ENCODE measurements around the gene ZCCHC7.
"Not testable (repeated sequence)": the region's sequence is repeated elsewhere in the genome, so short reads cannot be mapped to it uniquely, and the experiment has no call there.

- TF ChIP-seq, protein P1, sequence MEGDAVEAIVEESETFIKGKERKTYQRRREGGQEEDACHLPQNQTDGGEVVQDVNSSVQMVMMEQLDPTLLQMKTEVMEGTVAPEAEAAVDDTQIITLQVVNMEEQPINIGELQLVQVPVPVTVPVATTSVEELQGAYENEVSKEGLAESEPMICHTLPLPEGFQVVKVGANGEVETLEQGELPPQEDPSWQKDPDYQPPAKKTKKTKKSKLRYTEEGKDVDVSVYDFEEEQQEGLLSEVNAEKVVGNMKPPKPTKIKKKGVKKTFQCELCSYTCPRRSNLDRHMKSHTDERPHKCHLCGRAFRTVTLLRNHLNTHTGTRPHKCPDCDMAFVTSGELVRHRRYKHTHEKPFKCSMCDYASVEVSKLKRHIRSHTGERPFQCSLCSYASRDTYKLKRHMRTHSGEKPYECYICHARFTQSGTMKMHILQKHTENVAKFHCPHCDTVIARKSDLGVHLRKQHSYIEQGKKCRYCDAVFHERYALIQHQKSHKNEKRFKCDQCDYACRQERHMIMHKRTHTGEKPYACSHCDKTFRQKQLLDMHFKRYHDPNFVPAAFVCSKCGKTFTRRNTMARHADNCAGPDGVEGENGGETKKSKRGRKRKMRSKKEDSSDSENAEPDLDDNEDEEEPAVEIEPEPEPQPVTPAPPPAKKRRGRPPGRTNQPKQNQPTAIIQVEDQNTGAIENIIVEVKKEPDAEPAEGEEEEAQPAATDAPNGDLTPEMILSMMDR (IDR thresholded peaks at IDR 0.05; ENCODE audit: insufficient read depth, low read depth, low read length): not testable (repeated sequence)
- not testable (repeated sequence) for TF ChIP-seq EZH2 (IDR thresholded peaks at IDR 0.05; ENCODE audit: insufficient read depth, low read length)
Observed at GRCh38 chr9:37190739-37191138, 70.4 kb downstream of the ZCCHC7 start.

Data from astrocyte (in vitro differentiated cells and primary cell).